Neural cell (in vitro differentiated cells): ENCODE data around the gene CIBAR2. TPM values are rescaled to one million over a fixed set of nuclear protein-coding genes. Genes with fewer than 3 reads are reported as not detected.

Source experiments
- H2AFZ ChIP-seq: fragments of 200-600, 300-800 bp; sonication (generic), shearing (Covaris generic); 2 replicates; pipeline ENCODE4 v1.6.0; 2014; ENCODE audit warnings: low read depth, mild to moderate bottlenecking, antibody characterized with exemption, low read length, moderate library complexity
- H3F3A ChIP-seq: fragments of 200-600 bp; shearing (Covaris generic); 2 replicates; pipeline ENCODE4 v1.6.1; 2016; ENCODE audit warnings: mild to moderate bottlenecking, moderate library complexity, mixed read lengths, antibody characterized with exemption, low read length; ENCODE audit not compliant: insufficient read depth, poor library complexity, severe bottlenecking
- H3K27ac ChIP-seq: fragments of 200-600, 300-800 bp; sonication (generic), shearing (Covaris generic); 2 replicates; pipeline ENCODE4 v1.5.1; 2014; ENCODE audit warnings: mild to moderate bottlenecking, low read length, moderate library complexity
- H3K27me3 ChIP-seq: fragments of 300-800, 200-600 bp; sonication (generic), shearing (Covaris generic); 2 replicates; pipeline ENCODE4 v1.6.0; 2014; ENCODE audit warnings: mild to moderate bottlenecking, low read depth, low read length, moderate library complexity; ENCODE audit not compliant: insufficient read depth
- H3K36me3 ChIP-seq: fragments of 300-800, 200-600 bp; sonication (generic), shearing (Covaris generic); 2 replicates; pipeline ENCODE4 v1.5.1; 2014; ENCODE audit warnings: mild to moderate bottlenecking, antibody characterized with exemption, low read length, moderate library complexity; ENCODE audit not compliant: insufficient read depth
- H3K4me2 ChIP-seq: fragments of 300-800, 200-600 bp; sonication (generic), shearing (Covaris generic); 2 replicates; pipeline ENCODE4 v1.6.0; 2014; ENCODE audit warnings: mild to moderate bottlenecking, low read length
- H3K4me3 ChIP-seq: fragments of 300-800, 200-600 bp; sonication (generic), shearing (Covaris generic); 2 replicates; pipeline ENCODE4 v1.5.1; 2014; ENCODE audit warnings: mild to moderate bottlenecking, low read length, moderate library complexity
- H3K79me2 ChIP-seq: fragments of 200-600 bp; shearing (Covaris generic); replicated peaks from 2 replicates; pipeline ENCODE4 v1.6.0; 2014; ENCODE audit warnings: mild to moderate bottlenecking, low read length, moderate library complexity; ENCODE audit not compliant: insufficient read depth
- H3K9ac ChIP-seq: fragments of 300-800, 200-600 bp; sonication (generic), shearing (Covaris generic); 2 replicates; pipeline ENCODE4 v1.6.1; 2016; ENCODE audit warnings: mild to moderate bottlenecking, low read length, mixed read lengths
- H3K9me2 ChIP-seq: fragments of 200-600 bp; shearing (Covaris generic); 2 replicates; pipeline ENCODE4 v1.6.1; 2016; ENCODE audit warnings: mild to moderate bottlenecking, low read length, mixed read lengths; ENCODE audit not compliant: insufficient read depth
- H3K9me3 ChIP-seq: fragments of 200-600, 300-800 bp; sonication (generic), shearing (Covaris generic); 2 replicates; pipeline ENCODE4 v1.6.1; 2016; ENCODE audit warnings: mild to moderate bottlenecking, mixed run types, low read length, moderate library complexity, mixed read lengths
- H4K20me1 ChIP-seq: fragments of 200-600 bp; shearing (Covaris generic); 2 replicates; pipeline ENCODE4 v1.6.1; 2016; ENCODE audit warnings: mild to moderate bottlenecking, mixed run types; ENCODE audit not compliant: insufficient read depth
- EP300 ChIP-seq: fragments of 450-650 bp; conservative IDR thresholded peaks from 2 replicates; pipeline ENCODE4 v1.6.1; 2014; ENCODE audit warnings: antibody characterized with exemption, mild to moderate bottlenecking, moderate library complexity; ENCODE audit not compliant: poor library complexity, severe bottlenecking
- EZH2 ChIP-seq: fragments of 200-600, 300-800 bp; shearing (Covaris generic), sonication (generic); IDR thresholded peaks from 2 replicates; pipeline ENCODE4 v1.6.1; 2014; ENCODE audit warnings: antibody characterized with exemption, low read length, borderline replicate concordance, mild to moderate bottlenecking; ENCODE audit not compliant: insufficient read depth, poor library complexity, severe bottlenecking
- MXI1 ChIP-seq: fragments of 450-650 bp; conservative IDR thresholded peaks from 2 replicates; pipeline ENCODE4 v1.6.1; 2014; ENCODE audit warnings: antibody characterized with exemption, mild to moderate bottlenecking; ENCODE audit not compliant: poor library complexity, severe bottlenecking
- POLR2AphosphoS5 ChIP-seq: IDR thresholded peaks from 2 replicates; pipeline ENCODE4 v1.6.1; 2012
- RAD21 ChIP-seq: fragments of 450-650 bp; conservative IDR thresholded peaks from 2 replicates; pipeline ENCODE4 v1.6.1; 2014; ENCODE audit warnings: antibody characterized with exemption, mild to moderate bottlenecking, moderate library complexity
- SMC3 ChIP-seq: fragments of 450-650 bp; conservative IDR thresholded peaks from 2 replicates; pipeline ENCODE4 v1.6.1; 2014; ENCODE audit warnings: antibody characterized with exemption, mild to moderate bottlenecking, moderate library complexity; ENCODE audit not compliant: poor library complexity
- TAF1 ChIP-seq: IDR thresholded peaks from 2 replicates; pipeline ENCODE4 v1.6.1; 2012; ENCODE audit warnings: low read depth
- polyA plus RNA-seq: library from polyadenylated mRNA; depleted of rRNA; stranded (reverse); fragments of >200 nt; gene quantifications from 2 replicates; pipeline ENCODE4 v1.2.3, GENCODE V29; 2014
- TF ChIP-seq, protein P1 (sequence below): IDR thresholded peaks from 2 replicates; pipeline ENCODE4 v1.6.1; 2012; ENCODE audit warnings: borderline replicate concordance
- TF ChIP-seq, protein P2 (sequence below): fragments of 450-650 bp; IDR thresholded peaks from 2 replicates; pipeline ENCODE4 v1.5.1; 2014; ENCODE audit warnings: antibody characterized with exemption, mild to moderate bottlenecking, moderate library complexity; ENCODE audit not compliant: poor library complexity, severe bottlenecking

Gene CIBAR2
- polyA plus RNA-seq, 1 donor from 2014 or later, result not detected

DNA sequence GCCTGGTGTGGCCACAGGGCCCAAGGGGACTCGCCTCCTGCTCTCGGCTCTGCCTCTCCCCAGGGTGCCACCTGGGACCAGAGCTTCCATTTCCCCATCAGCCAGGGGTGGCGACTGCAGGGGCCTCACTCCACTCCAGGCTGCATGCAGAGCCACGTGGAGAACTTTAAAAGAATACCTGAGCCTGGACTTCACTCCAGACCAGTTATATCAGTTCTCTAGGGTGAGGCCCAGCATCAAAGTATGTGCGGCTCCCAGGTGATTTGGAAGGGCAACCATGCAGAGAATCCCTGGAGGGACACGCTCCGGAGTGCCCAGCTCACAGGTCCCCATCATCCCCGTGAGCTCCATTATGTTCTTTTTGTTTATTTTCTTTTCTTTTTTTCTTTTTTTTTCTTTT is 44.8 kb downstream of the CIBAR2 start:
- no peaks in the 10 kb centered on the region for H3K9me3 ChIP-seq
- no peak overlapping the region for H3K9ac ChIP-seq
- H3K36me3 ChIP-seq, result no peaks in the 10 kb centered on the region
- no peaks in the 10 kb centered on the region for H3F3A ChIP-seq
- H3K79me2 ChIP-seq, result no peaks in the 10 kb centered on the region
- H3K27ac ChIP-seq, result no peak overlapping the region
- H3K27me3 ChIP-seq, result no peaks in the 10 kb centered on the region
- no peaks in the 10 kb centered on the region for H4K20me1 ChIP-seq
- H3K9me2 ChIP-seq, result no peaks in the 10 kb centered on the region
- no peak overlapping the region for H2AFZ ChIP-seq
- H3K4me3 ChIP-seq, result no peak overlapping the region
- TF ChIP-seq POLR2AphosphoS5, result no peak
- TF ChIP-seq, protein P1, sequence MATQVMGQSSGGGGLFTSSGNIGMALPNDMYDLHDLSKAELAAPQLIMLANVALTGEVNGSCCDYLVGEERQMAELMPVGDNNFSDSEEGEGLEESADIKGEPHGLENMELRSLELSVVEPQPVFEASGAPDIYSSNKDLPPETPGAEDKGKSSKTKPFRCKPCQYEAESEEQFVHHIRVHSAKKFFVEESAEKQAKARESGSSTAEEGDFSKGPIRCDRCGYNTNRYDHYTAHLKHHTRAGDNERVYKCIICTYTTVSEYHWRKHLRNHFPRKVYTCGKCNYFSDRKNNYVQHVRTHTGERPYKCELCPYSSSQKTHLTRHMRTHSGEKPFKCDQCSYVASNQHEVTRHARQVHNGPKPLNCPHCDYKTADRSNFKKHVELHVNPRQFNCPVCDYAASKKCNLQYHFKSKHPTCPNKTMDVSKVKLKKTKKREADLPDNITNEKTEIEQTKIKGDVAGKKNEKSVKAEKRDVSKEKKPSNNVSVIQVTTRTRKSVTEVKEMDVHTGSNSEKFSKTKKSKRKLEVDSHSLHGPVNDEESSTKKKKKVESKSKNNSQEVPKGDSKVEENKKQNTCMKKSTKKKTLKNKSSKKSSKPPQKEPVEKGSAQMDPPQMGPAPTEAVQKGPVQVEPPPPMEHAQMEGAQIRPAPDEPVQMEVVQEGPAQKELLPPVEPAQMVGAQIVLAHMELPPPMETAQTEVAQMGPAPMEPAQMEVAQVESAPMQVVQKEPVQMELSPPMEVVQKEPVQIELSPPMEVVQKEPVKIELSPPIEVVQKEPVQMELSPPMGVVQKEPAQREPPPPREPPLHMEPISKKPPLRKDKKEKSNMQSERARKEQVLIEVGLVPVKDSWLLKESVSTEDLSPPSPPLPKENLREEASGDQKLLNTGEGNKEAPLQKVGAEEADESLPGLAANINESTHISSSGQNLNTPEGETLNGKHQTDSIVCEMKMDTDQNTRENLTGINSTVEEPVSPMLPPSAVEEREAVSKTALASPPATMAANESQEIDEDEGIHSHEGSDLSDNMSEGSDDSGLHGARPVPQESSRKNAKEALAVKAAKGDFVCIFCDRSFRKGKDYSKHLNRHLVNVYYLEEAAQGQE, result no peak
- TF ChIP-seq RAD21, result no peak
- no peak for TF ChIP-seq MXI1
- TF ChIP-seq EP300, result no peak
- TF ChIP-seq EZH2, result no peak
- no peak for TF ChIP-seq TAF1
- no peak for TF ChIP-seq SMC3
- TF ChIP-seq, protein P2, sequence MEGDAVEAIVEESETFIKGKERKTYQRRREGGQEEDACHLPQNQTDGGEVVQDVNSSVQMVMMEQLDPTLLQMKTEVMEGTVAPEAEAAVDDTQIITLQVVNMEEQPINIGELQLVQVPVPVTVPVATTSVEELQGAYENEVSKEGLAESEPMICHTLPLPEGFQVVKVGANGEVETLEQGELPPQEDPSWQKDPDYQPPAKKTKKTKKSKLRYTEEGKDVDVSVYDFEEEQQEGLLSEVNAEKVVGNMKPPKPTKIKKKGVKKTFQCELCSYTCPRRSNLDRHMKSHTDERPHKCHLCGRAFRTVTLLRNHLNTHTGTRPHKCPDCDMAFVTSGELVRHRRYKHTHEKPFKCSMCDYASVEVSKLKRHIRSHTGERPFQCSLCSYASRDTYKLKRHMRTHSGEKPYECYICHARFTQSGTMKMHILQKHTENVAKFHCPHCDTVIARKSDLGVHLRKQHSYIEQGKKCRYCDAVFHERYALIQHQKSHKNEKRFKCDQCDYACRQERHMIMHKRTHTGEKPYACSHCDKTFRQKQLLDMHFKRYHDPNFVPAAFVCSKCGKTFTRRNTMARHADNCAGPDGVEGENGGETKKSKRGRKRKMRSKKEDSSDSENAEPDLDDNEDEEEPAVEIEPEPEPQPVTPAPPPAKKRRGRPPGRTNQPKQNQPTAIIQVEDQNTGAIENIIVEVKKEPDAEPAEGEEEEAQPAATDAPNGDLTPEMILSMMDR, result no peak
- no peak overlapping the region for H3K4me2 ChIP-seq

DNA sequence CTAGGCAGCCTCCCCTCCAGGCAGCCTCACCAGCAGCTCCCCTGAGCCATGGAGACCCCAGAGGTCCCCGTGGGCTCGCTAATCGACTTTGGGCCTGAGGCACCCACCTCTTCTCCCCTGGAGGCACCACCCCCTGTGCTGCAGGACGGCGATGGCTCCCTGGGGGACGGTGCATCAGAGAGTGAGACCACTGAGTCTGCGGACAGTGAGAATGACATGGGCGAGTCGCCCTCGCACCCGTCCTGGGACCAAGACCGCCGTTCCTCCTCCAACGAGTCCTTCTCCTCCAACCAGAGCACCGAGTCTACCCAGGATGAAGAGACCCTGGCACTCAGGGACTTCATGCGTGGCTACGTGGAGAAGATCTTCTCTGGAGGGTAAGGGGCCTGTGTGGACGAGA is 45.2 kb downstream of the CIBAR2 start:
- no peaks in the 10 kb centered on the region for H3K79me2 ChIP-seq
- H3K9me2 ChIP-seq, result no peaks in the 10 kb centered on the region
- H3K27me3 ChIP-seq, result no peaks in the 10 kb centered on the region
- no peak overlapping the region for H3K27ac ChIP-seq
- no peak overlapping the region for H3K4me3 ChIP-seq
- H3K4me2 ChIP-seq, result no peak overlapping the region
- no peak overlapping the region for H2AFZ ChIP-seq
- TF ChIP-seq EZH2 (no peak), EP300 (no peak), MXI1 (no peak), SMC3 (no peak), RAD21 (no peak), TAF1 (no peak), POLR2AphosphoS5 (no peak)
- TF ChIP-seq, protein P1, result no peak
- TF ChIP-seq, protein P2, result no peak
- H3K36me3 ChIP-seq, result no peaks in the 10 kb centered on the region
- H3K9ac ChIP-seq, result no peak overlapping the region
- no peaks in the 10 kb centered on the region for H4K20me1 ChIP-seq
- no peaks in the 10 kb centered on the region for H3F3A ChIP-seq
- H3K9me3 ChIP-seq, result no peaks in the 10 kb centered on the region
